ENCODE measurements around the gene HYAL3. TPM values are rescaled to one million over a fixed set of nuclear protein-coding genes. Genes with fewer than 3 reads are reported as not detected.

HYAL3 gene
- polyA plus RNA-seq, 1 donor from 2014 or later: 9.1 TPM

DNA sequence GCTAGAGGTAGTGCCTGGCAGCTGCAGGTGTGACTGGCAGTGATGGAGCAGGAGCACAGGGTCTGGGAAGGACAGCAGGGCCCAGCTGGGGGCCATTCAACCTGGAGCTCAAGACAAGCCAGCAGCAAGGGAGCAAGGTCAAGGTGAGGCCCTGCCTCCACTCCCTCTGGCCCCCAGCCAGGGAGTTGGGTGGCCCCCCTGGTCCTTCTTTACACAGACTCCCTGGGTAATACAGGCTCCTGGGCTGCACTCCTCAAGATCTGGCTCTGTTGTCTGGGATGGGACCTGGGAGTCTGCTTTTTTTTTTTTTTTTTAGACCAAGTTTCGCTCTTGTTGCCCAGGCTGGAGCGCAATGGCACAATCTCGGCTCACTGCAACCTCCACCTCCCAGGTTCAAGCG is 48.7 kb downstream of the HYAL3 start:
- H4K20me1 ChIP-seq (ENCODE audit: insufficient read depth): no peaks in the 10 kb centered on the region
- no peak overlapping the region for H3K4me3 ChIP-seq (ENCODE audit: low read length)
- no peak overlapping the region for H3K9ac ChIP-seq (ENCODE audit: low read length)
- H3K4me2 ChIP-seq (ENCODE audit: low read length): no peak overlapping the region
- H3K36me3 ChIP-seq (ENCODE audit: insufficient read depth, low read length): no peaks in the 10 kb centered on the region
- no peaks in the 10 kb centered on the region for H3K9me2 ChIP-seq (ENCODE audit: insufficient read depth, low read length)
- TF ChIP-seq POLR2AphosphoS5 (IDR thresholded peaks at IDR 0.05) (no peak), MXI1 (conservative IDR thresholded peaks at IDR 0.05; ENCODE audit: poor library complexity, severe bottlenecking) (no peak), TAF1 (IDR thresholded peaks at IDR 0.05; ENCODE audit: low read depth) (no peak), EZH2 (IDR thresholded peaks at IDR 0.05; ENCODE audit: borderline replicate concordance, insufficient read depth, low read length, poor library complexity, severe bottlenecking) (no peak), SMC3 (conservative IDR thresholded peaks at IDR 0.05; ENCODE audit: poor library complexity) (no peak), EP300 (conservative IDR thresholded peaks at IDR 0.05; ENCODE audit: poor library complexity, severe bottlenecking) (no peak), RAD21 (conservative IDR thresholded peaks at IDR 0.05) (no peak)
- TF ChIP-seq, protein P1, sequence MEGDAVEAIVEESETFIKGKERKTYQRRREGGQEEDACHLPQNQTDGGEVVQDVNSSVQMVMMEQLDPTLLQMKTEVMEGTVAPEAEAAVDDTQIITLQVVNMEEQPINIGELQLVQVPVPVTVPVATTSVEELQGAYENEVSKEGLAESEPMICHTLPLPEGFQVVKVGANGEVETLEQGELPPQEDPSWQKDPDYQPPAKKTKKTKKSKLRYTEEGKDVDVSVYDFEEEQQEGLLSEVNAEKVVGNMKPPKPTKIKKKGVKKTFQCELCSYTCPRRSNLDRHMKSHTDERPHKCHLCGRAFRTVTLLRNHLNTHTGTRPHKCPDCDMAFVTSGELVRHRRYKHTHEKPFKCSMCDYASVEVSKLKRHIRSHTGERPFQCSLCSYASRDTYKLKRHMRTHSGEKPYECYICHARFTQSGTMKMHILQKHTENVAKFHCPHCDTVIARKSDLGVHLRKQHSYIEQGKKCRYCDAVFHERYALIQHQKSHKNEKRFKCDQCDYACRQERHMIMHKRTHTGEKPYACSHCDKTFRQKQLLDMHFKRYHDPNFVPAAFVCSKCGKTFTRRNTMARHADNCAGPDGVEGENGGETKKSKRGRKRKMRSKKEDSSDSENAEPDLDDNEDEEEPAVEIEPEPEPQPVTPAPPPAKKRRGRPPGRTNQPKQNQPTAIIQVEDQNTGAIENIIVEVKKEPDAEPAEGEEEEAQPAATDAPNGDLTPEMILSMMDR (IDR thresholded peaks at IDR 0.05; ENCODE audit: poor library complexity, severe bottlenecking): no peak
- TF ChIP-seq, protein P2, sequence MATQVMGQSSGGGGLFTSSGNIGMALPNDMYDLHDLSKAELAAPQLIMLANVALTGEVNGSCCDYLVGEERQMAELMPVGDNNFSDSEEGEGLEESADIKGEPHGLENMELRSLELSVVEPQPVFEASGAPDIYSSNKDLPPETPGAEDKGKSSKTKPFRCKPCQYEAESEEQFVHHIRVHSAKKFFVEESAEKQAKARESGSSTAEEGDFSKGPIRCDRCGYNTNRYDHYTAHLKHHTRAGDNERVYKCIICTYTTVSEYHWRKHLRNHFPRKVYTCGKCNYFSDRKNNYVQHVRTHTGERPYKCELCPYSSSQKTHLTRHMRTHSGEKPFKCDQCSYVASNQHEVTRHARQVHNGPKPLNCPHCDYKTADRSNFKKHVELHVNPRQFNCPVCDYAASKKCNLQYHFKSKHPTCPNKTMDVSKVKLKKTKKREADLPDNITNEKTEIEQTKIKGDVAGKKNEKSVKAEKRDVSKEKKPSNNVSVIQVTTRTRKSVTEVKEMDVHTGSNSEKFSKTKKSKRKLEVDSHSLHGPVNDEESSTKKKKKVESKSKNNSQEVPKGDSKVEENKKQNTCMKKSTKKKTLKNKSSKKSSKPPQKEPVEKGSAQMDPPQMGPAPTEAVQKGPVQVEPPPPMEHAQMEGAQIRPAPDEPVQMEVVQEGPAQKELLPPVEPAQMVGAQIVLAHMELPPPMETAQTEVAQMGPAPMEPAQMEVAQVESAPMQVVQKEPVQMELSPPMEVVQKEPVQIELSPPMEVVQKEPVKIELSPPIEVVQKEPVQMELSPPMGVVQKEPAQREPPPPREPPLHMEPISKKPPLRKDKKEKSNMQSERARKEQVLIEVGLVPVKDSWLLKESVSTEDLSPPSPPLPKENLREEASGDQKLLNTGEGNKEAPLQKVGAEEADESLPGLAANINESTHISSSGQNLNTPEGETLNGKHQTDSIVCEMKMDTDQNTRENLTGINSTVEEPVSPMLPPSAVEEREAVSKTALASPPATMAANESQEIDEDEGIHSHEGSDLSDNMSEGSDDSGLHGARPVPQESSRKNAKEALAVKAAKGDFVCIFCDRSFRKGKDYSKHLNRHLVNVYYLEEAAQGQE (IDR thresholded peaks at IDR 0.05; ENCODE audit: borderline replicate concordance): no peak
- no peaks in the 10 kb centered on the region for H3K9me3 ChIP-seq (ENCODE audit: low read length)
- H3F3A ChIP-seq (ENCODE audit: insufficient read depth, low read length, poor library complexity, severe bottlenecking): no peaks in the 10 kb centered on the region
- no peak overlapping the region for H3K27ac ChIP-seq (ENCODE audit: low read length)
- no peaks in the 10 kb centered on the region for H3K27me3 ChIP-seq (ENCODE audit: insufficient read depth, low read depth, low read length)
- no peak overlapping the region for H2AFZ ChIP-seq (ENCODE audit: low read depth, low read length)
- H3K79me2 ChIP-seq (replicated peaks; ENCODE audit: insufficient read depth, low read length): peaks cover 54% of the 10 kb centered on the region

DNA sequence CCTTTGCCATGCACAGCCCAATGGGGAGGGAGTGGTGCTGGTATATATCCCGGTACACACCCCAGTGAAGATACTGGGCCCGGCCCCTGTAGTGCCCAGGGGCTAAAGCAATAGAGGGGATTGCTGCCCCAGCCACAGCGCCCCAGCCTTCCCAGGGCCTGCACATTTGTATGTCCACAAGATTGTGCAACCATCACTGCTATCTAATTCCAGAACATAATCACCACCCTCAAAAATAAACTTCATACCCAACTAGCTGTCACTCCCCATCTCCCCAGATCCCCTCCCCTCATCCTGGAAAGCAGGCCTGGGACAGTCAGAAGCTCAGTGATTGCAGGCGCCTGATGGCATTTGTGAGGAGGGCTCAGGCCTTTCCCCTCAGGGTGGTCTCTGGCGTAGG is 49.7 kb downstream of the HYAL3 start:
- H3K36me3 ChIP-seq (ENCODE audit: insufficient read depth, low read length): no peaks in the 10 kb centered on the region
- H3K9me3 ChIP-seq (ENCODE audit: low read length): no peaks in the 10 kb centered on the region
- no peaks in the 10 kb centered on the region for H4K20me1 ChIP-seq (ENCODE audit: insufficient read depth)
- peaks cover 63% of the 10 kb centered on the region for H3K79me2 ChIP-seq (replicated peaks; ENCODE audit: insufficient read depth, low read length)
- no peak for TF ChIP-seq EZH2 (IDR thresholded peaks at IDR 0.05; ENCODE audit: borderline replicate concordance, insufficient read depth, low read length, poor library complexity, severe bottlenecking)
- TF ChIP-seq, protein P1 (IDR thresholded peaks at IDR 0.05; ENCODE audit: poor library complexity, severe bottlenecking): no peak
- TF ChIP-seq, protein P2 (IDR thresholded peaks at IDR 0.05; ENCODE audit: borderline replicate concordance): no peak
- no peak for TF ChIP-seq MXI1 (conservative IDR thresholded peaks at IDR 0.05; ENCODE audit: poor library complexity, severe bottlenecking)
- TF ChIP-seq RAD21 (conservative IDR thresholded peaks at IDR 0.05): no peak
- no peak for TF ChIP-seq POLR2AphosphoS5 (IDR thresholded peaks at IDR 0.05)
- no peak overlapping the region for H3K4me3 ChIP-seq (ENCODE audit: low read length)
- H3K9me2 ChIP-seq (ENCODE audit: insufficient read depth, low read length): no peaks in the 10 kb centered on the region
- H3K9ac ChIP-seq (ENCODE audit: low read length): no peak overlapping the region
- H3K27me3 ChIP-seq (ENCODE audit: insufficient read depth, low read depth, low read length): no peaks in the 10 kb centered on the region
- no peak overlapping the region for H3K27ac ChIP-seq (ENCODE audit: low read length)
- H3F3A ChIP-seq (ENCODE audit: insufficient read depth, low read length, poor library complexity, severe bottlenecking): no peaks in the 10 kb centered on the region
- no peak overlapping the region for H2AFZ ChIP-seq (ENCODE audit: low read depth, low read length)
- H3K4me2 ChIP-seq (ENCODE audit: low read length): no peak overlapping the region
